Measurements from ENCODE around the gene CALCOCO1.
A peak's percentile ranks its signal among the peaks of the same experiment; 100 is the strongest.

CALCOCO1 gene

GRCh38 chr12:53696655-53697331, 30.5 kb downstream of the CALCOCO1 start:
- peak overlapping the region; percentile 15; the same call in 1 of the 2 replicates for H3K4me2 ChIP-seq (ENCODE audit: low read depth, low read length)
- DNase-seq: no peak
- no peaks in the 10 kb centered on the region for H3K79me2 ChIP-seq (ENCODE audit: low read length)
- no peaks in the 10 kb centered on the region for H4K20me1 ChIP-seq (ENCODE audit: insufficient read depth, low read length)
- H3K27me3 ChIP-seq (replicated peaks; ENCODE audit: insufficient read depth, low read length): peaks cover 80% of the 10 kb centered on the region
- H3K4me3 ChIP-seq (ENCODE audit: low read length): 0 out of 2 replicates have a peak overlapping the region, but pooled peaks have one; percentile 15
- no peaks in the 10 kb centered on the region for H3K9me2 ChIP-seq (replicated peaks; ENCODE audit: insufficient read depth, low read length)
- H2AFZ ChIP-seq (ENCODE audit: low read length): no peak overlapping the region
- H3K9ac ChIP-seq (ENCODE audit: low read length): no peak overlapping the region
- H3K4me1 ChIP-seq (ENCODE audit: low read length): no peaks in the 10 kb centered on the region
- no peaks in the 10 kb centered on the region for H3K9me3 ChIP-seq (replicated peaks; ENCODE audit: insufficient read depth, low read length)
- no peaks in the 10 kb centered on the region for H3F3A ChIP-seq (ENCODE audit: insufficient read depth, low read length)
- TF ChIP-seq EZH2 (optimal IDR thresholded peaks at IDR 0.05; ENCODE audit: low read depth, low read length): no peak
- TF ChIP-seq, protein P1, sequence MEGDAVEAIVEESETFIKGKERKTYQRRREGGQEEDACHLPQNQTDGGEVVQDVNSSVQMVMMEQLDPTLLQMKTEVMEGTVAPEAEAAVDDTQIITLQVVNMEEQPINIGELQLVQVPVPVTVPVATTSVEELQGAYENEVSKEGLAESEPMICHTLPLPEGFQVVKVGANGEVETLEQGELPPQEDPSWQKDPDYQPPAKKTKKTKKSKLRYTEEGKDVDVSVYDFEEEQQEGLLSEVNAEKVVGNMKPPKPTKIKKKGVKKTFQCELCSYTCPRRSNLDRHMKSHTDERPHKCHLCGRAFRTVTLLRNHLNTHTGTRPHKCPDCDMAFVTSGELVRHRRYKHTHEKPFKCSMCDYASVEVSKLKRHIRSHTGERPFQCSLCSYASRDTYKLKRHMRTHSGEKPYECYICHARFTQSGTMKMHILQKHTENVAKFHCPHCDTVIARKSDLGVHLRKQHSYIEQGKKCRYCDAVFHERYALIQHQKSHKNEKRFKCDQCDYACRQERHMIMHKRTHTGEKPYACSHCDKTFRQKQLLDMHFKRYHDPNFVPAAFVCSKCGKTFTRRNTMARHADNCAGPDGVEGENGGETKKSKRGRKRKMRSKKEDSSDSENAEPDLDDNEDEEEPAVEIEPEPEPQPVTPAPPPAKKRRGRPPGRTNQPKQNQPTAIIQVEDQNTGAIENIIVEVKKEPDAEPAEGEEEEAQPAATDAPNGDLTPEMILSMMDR (IDR thresholded peaks at IDR 0.05; ENCODE audit: low read length): no peak
- no peak for TF ChIP-seq EZH2phosphoT487 (IDR thresholded peaks at IDR 0.05; ENCODE audit: low read length)
- no peak overlapping the region for H3K27ac ChIP-seq (ENCODE audit: low read length)
- no peaks in the 10 kb centered on the region for H3K36me3 ChIP-seq (replicated peaks; ENCODE audit: insufficient read depth, low read length)

DNA sequence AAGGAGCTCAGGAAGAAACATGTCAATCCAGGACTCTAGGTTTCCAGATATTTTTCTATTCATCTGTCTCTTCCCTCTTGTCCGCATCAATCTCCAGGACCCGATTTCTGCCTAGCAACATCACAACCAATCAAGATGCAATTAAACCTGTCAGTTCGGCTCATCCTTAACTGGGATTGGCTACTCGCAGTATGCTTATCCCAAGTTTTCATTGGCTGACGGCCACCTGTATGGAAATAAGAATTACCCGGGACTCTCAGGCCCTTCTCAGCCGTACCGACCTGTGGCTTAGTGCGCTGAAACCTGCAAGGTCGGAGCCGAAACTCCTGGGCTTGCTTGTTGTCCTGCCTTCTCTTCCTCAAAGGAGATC, 31.0 kb downstream of the CALCOCO1 start:
- peak; percentile 53 for DNase-seq
- no peaks in the 10 kb centered on the region for H3F3A ChIP-seq (ENCODE audit: insufficient read depth, low read length)
- TF ChIP-seq EZH2 (optimal IDR thresholded peaks at IDR 0.05; ENCODE audit: low read depth, low read length): no peak
- no peak for TF ChIP-seq EZH2phosphoT487 (IDR thresholded peaks at IDR 0.05; ENCODE audit: low read length)
- TF ChIP-seq, protein P1 (IDR thresholded peaks at IDR 0.05; ENCODE audit: low read length): no peak
- H3K4me3 ChIP-seq (ENCODE audit: low read length): 0 out of 2 replicates have a peak overlapping the region, but pooled peaks have one; percentile 15
- no peaks in the 10 kb centered on the region for H3K4me1 ChIP-seq (ENCODE audit: low read length)
- H2AFZ ChIP-seq (ENCODE audit: low read length): no peak overlapping the region
- H3K36me3 ChIP-seq (replicated peaks; ENCODE audit: insufficient read depth, low read length): no peaks in the 10 kb centered on the region
- no peak overlapping the region for H3K9ac ChIP-seq (ENCODE audit: low read length)
- H3K4me2 ChIP-seq (ENCODE audit: low read depth, low read length): peak overlapping the region; percentile 15; the same call in 1 of the 2 replicates
- no peak overlapping the region for H3K27ac ChIP-seq (ENCODE audit: low read length)
- H3K9me2 ChIP-seq (replicated peaks; ENCODE audit: insufficient read depth, low read length): no peaks in the 10 kb centered on the region
- peaks cover 76% of the 10 kb centered on the region for H3K27me3 ChIP-seq (replicated peaks; ENCODE audit: insufficient read depth, low read length)
- no peaks in the 10 kb centered on the region for H3K9me3 ChIP-seq (replicated peaks; ENCODE audit: insufficient read depth, low read length)
- H3K79me2 ChIP-seq (ENCODE audit: low read length): no peaks in the 10 kb centered on the region
- H4K20me1 ChIP-seq (ENCODE audit: insufficient read depth, low read length): no peaks in the 10 kb centered on the region

DNA sequence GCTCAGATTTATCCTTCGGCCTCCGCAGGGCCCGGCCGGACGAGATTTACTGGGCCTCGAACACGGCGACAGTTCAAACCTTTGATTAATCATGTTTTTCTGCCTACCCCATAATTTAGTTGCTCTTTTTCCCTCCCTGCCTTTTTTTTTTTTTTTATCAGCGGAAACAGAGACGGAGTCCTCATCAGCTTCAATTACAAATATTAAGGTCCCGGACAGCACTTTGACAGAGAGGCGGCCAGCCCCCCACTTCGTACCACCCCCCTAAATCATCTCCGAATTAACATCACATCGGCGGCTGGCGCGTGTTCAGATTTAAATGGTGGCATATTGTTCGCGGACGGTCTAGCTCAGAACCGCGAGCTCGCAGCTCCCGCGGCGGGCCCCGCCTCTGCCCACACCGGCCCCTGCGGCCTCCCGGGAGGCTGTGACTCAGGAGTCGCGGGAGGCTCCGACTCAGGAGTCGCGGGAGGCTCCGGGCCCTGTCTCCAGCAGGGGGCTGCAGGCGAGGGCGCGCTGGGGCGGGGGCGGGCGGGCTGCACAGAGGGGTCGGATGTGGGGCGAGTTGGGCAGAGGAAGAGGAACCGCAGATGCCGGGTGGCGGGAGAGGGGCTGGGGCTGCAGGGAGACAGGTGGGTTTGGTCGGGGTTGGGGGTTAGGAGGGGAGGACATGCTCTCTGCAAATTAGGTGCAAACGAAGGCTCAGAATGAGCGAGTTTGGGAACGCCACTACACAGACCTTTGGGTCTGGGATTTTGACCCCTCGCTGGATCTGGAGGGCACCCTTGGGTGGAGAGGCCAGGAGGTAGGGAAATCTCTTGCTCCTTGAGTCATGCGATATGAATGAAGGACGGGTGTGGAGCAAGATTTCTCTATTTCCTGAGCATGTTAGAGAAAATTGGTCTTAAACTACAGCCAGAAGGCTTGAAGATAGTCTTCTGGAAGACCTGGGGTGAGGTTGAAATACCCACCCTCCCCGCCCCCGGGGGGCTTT, 31.8 kb downstream of the CALCOCO1 start:
- no peak for DNase-seq
- Histone ChIP-seq H3K4me1 (ENCODE audit: low read length) (no peaks in the 10 kb centered on the region), H3K9me2 (replicated peaks; ENCODE audit: insufficient read depth, low read length) (no peaks in the 10 kb centered on the region), H2AFZ (ENCODE audit: low read length) (no peak overlapping the region), H3K79me2 (ENCODE audit: low read length) (no peaks in the 10 kb centered on the region), H3F3A (ENCODE audit: insufficient read depth, low read length) (no peaks in the 10 kb centered on the region), H4K20me1 (ENCODE audit: insufficient read depth, low read length) (no peaks in the 10 kb centered on the region), H3K36me3 (replicated peaks; ENCODE audit: insufficient read depth, low read length) (no peaks in the 10 kb centered on the region), H3K4me2 (ENCODE audit: low read depth, low read length) (peak overlapping the region; percentile 15; the same call in 1 of the 2 replicates), H3K9ac (ENCODE audit: low read length) (no peak overlapping the region), H3K27me3 (replicated peaks; ENCODE audit: insufficient read depth, low read length) (peaks cover 67% of the 10 kb centered on the region), H3K27ac (ENCODE audit: low read length) (no peak overlapping the region), H3K4me3 (ENCODE audit: low read length) (no peak overlapping the region), H3K9me3 (replicated peaks; ENCODE audit: insufficient read depth, low read length) (no peaks in the 10 kb centered on the region)
- TF ChIP-seq EZH2phosphoT487 (IDR thresholded peaks at IDR 0.05; ENCODE audit: low read length) (no peak), EZH2 (optimal IDR thresholded peaks at IDR 0.05; ENCODE audit: low read depth, low read length) (no peak)
- TF ChIP-seq, protein P1 (IDR thresholded peaks at IDR 0.05; ENCODE audit: low read length): no peak

All from MM.1S (cell line).